Fibroblast of lung (primary cell): Measurements from ENCODE around the gene TLK2.

Experiments used
- EZH2 ChIP-seq: IDR thresholded peaks from 2 replicates; pipeline ENCODE4 v1.5.1; 2012; ENCODE audit warnings: low read length, control low read depth, mild to moderate bottlenecking; ENCODE audit errors: missing control alignments
- TF ChIP-seq, protein P1 (sequence below), 2 donors: IDR thresholded peaks in 1 of 2; conservative IDR thresholded peaks in 1 of 2; 1 replicate in 1 of 2; 2 replicates in 1 of 2; pipeline ENCODE4 v1.5.1; 2011 to 2012; ENCODE audit warnings: low read length in 2 of 2, control low read depth in 1 of 2, inconsistent platforms in 1 of 2, low read depth in 1 of 2, mild to moderate bottlenecking in 1 of 2

DNA sequence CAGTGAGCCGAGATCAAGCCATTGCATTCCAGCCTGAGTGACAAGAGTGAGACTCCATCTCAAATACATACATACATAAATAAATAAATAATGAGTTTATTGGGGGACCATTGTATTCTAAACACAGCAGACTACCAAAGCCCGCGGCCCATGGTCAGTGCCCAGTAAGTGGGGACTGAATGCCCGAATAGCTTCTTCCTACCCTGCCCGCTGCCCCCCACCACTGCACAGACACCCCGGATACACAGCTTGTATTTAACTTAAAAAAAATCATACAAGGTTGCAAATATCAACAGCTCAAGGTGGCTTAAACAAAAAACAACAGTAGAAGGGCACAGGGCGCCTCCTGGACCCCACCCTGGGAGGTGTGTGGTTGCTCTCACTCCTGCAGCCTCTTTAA, 22.6 kb upstream of the TLK2 start:
- TF ChIP-seq, protein P1, sequence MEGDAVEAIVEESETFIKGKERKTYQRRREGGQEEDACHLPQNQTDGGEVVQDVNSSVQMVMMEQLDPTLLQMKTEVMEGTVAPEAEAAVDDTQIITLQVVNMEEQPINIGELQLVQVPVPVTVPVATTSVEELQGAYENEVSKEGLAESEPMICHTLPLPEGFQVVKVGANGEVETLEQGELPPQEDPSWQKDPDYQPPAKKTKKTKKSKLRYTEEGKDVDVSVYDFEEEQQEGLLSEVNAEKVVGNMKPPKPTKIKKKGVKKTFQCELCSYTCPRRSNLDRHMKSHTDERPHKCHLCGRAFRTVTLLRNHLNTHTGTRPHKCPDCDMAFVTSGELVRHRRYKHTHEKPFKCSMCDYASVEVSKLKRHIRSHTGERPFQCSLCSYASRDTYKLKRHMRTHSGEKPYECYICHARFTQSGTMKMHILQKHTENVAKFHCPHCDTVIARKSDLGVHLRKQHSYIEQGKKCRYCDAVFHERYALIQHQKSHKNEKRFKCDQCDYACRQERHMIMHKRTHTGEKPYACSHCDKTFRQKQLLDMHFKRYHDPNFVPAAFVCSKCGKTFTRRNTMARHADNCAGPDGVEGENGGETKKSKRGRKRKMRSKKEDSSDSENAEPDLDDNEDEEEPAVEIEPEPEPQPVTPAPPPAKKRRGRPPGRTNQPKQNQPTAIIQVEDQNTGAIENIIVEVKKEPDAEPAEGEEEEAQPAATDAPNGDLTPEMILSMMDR (conservative IDR thresholded peaks at IDR 0.05 in 1 of 2, IDR thresholded peaks at IDR 0.05 in 1 of 2; ENCODE audit: low read depth in 1 of 2, low read length in 2 of 2), result no peak
- no peak for TF ChIP-seq EZH2
